CD4-positive, alpha-beta T cell treated with Interleukin-12 subunit alpha and Interleukin-12 subunit beta, for 1 hour (primary cell): ENCODE measurements around the gene PPEF2.
A peak's percentile ranks its signal among the peaks of the same experiment; 100 is the strongest.

Experiments used
- DNase-seq: peaks from one replicate; pipeline ENCODE4 v3.0.0-alpha.2; 2020

The PPEF2 gene

DNA sequence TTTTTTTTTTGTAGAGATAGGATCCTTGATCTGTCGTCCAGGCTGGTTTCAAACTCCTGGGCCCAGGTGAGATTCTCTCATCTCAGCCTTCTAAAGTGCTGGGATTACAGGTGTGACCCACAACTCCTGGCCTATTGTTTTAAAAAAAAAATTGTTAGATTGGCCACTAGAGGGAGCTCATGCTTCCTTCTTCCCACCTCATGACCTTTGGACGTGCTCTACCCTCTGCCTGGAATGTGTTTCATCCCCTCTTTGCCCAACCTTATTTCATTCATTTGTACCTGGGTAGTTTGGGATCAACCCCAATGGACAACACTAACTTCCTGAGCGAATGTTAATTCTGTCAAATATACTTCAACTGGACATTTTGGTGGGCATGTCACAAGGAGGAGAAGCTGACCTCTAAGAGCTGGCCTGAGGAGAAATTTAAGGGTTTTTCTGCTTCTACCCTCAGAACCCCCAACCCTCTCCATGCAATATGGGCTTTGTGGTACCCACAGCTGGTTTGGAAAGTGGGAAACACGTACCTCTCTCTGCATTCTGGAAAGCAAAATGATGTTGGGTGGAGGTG is 6.4 kb downstream of the PPEF2 start:
- DNase-seq: peak; percentile 41

DNA sequence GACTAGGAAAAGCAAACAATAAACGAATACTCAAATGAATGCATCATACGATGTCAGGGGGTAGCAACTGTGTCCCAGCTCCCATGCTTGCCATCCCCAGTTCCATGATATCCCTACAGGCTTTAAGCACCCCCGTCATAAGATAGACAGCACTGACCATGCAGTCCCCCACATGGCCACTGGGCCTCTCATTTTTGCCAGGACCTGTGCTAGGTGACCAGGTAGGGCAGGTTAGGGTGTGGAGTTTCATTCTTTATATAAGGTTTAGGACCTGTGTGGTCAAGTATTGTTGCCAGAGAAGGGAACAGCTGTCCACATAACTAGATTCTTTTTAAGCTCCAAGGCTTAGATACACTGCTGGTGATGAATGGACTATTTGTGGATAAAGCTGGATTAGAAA is 9.7 kb downstream of the PPEF2 start:
- DNase-seq: no peak

DNA sequence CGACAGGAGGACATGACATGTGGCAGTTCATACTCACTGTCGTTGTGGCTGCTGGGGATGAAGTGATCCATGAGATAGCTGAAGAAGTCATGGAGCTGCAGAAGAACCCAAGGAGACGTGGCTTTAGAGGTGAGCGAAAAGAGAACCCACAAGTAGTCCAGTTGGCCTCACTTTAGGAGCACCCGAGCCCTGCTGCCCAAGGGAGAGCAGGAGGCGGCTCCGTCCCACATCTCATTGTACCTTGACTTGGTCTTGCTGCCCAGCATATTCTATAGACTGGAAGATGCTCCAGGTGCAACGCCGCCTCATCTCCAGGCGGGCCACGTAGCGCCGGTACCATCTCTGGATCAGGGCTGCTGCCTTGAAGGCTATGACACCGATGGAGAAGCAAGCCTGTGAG is 10.6 kb downstream of the PPEF2 start:
- DNase-seq: no peak

DNA sequence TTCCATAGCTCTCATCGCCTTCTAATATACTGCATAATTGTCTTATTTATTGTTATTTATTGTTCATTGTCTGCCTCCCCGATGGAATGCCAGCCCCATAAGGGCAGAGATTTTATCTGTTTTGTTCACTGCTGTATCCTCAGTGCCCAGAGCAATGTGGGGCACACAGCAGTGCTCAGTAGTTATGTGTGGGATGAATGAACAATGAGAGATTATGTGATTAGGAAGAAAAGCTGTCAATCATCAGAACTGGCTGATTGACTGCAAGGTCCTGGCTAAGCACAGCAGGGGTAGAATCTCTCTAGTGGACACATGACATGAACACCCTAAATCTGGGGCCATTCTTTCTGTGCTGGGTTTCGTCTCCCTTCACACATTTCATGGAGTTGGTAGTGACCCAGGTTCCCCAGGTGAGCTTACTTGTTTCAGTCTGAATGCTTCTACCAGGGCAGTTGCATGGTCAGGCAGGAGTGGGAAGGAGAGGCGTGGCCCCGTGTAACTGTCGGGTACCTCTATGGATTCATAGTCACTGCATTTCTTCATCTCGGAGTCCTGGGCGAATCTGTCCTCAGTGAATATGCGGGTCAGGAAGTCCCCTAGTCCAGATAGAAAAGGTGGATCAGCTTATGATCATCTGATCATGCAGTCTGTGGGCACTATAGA is 12.6 kb downstream of the PPEF2 start:
- no peak for DNase-seq

DNA sequence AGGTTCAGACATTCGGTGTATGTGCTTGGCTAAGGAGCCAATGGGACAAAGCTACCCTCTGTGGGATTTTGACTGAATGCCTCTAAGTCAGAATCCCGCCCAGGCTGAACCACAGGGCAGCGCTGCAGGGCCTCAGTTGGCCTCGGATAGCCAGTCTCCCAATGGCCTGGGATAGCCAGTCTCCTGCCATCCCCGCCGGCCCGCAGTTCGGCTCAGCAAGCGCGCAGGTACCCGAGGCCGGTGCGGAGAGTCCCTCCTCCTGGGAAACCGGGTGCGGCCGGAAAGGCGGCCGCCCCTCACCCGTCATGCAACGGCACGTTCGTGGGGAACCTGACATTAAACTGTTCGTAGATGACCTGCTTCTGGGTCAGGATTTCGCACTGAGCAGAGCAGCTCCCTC is 16.1 kb downstream of the PPEF2 start:
- no peak for DNase-seq

DNA sequence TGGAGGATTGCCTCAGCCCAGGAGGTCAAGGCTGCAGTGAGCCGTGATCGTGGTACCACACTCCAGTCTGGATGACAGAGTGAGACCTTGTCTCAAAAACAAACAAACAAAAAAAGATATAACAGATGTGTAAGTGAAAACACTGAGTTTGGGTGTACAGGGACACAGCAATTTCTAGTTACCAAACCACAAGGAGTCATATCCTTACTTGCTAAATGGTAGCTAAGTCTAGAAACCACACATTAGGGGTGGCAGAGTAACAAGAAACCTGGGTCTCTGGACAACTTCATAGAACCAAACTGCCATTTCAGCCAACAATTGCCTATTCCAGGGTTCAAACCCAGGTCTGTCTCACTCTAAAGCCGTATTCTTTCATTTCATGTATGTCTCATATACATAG is 20.8 kb downstream of the PPEF2 start:
- no peak for DNase-seq

DNA sequence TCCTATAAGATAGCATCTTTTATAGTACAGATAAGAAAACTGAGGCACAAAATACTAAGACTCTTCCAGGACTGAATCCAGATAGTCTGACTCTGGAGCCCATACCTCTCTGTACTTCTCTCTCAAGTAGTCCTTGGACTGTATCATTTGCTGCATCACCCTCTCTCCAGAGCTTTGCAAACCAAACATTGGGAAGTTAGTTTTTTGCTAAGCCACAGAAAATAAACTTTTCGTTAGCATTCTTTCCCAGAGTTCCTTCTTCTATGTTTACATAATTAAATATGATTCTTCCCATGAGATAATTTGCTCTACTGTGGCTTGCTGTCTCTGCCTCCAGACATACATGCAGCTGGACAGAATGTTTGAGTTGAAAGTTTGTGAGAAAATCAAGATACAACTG is 22.0 kb downstream of the PPEF2 start:
- DNase-seq: no peak

DNA sequence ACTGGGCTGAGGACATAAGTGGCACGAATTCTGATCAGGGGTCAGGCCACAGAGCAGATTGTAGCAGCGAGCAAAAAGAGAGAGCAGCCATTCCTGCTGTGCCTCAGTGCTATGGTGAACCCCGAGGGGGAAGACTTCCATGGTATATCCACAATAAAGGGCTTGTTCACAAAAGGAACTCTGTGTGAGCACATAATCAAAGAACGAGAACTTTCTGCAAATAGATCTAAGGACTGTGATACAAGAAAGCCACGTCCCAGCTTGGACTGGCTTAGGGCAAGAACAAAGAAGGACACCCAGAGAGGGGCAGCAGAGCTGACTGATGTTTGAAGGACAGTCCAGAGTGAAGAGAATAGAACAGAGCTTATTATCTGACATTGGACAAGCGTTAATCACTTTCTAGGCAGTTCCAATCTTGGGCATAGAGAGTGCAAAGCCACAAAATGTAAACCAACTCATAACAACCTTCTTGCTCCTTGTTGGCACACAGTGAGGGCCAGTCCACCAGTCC is 24.0 kb downstream of the PPEF2 start:
- DNase-seq: no peak

DNA sequence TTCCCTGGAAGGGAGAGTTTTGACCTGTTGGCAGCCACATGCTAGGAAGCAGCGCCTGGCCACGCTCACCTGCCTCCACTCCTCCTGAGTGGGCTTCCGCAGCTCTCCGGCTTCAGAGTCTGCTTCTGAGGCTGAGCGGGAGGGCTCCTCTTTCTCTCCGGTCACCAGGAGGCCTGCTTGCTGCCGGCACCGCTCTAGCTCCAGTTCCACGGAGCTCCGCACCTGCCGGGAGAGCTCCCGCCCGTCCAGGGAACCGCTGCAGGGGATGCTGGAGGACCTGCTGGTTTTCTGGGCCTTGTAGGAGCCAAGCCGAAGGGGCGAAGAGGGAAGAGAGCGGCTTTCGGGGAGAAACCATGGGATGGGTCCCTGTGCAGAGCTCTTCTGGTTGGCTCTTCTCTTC is 26.0 kb downstream of the PPEF2 start:
- no peak for DNase-seq

DNA sequence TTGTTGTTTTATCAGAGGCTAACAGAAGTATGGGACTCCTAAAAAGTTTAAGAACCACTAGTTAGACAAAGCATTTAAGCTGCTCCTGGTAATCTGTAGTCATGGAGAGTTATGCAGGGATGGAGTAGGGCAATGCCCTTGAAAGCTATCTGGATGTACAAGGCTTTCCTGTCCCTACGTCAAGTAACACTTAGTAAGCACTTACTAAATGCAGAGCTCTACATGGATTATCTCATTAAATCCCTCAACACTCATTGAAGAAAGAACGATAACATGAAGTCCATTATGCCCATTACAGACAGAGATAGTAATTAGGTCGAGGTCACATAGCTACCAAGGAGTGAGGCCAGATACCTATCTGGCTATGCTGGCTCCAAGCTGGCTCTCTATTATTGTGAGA is 33.2 kb downstream of the PPEF2 start:
- DNase-seq: no peak

DNA sequence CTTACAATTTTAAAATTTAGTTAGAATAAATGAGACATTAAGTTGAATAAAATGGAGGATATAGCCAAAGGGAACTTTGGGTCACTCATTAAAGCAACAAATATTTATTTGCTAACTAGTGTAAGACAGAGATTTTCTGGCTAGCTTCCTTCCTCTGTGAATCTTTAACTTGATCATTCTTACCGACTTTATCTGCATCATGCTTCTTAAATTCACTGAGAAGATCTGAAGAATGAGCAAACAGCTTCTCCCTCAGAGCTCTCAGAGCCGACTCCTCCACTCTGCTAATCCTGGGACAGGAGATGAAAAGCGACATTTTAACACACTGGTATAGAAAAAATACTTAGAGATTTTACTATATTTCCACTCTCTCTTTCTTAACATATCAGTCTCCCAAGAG is 35.1 kb downstream of the PPEF2 start:
- DNase-seq: no peak

DNA sequence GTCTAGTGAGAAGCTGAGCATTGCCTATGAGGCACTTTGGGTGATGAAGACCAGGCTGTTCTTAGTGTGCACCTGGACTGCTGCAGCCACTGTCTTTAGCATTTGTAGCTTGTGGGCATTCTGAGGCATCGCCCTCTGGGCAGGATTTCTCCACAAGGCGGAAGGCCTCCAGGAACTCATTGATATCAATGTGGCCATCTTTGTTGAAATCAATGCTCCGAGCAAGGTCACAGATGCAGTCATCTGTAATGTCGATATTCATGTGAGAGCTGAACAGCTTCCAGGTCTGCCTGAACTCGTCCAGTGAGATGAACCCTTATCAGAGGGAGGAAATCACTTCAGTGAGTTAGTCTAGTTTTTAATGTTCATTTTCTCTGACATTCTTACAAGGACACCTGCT is 41.6 kb downstream of the PPEF2 start:
- DNase-seq: no peak

DNA sequence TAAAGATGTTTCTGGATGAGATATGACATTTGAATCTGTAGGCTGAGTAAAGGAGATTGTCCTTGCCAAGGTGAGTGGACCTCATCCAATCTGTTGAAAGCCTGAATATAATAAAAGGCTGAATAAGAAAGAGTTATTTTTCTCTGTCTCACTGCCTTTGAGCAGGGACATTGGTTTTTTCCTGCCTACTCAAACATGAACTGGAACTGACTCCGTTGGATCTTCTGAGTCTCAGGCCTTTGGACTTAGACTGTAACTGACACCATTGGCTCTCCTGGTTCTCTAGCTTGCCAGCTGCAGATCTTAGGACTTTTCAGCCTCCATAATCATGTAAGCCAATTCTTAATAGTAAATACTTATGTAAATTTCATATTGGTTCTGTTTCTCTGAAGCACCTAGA is 43.5 kb downstream of the PPEF2 start:
- DNase-seq: no peak

DNA sequence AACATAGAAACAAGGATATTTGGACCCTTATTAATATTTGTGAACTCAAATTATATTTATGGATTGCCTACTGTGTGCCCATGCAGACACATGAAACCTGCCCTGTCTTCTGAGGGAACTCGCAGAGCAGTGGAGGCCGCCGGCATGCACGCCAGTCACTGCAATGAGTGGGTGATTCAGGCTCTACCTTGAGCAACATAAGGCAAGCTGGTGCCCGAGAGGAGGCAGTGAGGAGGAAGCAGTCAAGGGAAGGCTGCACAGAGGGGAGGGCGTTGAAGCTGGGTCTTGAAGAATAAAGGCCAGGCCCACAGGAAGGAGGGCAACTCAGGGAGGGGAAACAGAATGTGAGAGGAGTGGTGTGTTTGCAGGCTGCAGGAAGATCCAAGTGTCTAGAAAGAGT is 52.8 kb downstream of the PPEF2 start:
- no peak for DNase-seq

DNA sequence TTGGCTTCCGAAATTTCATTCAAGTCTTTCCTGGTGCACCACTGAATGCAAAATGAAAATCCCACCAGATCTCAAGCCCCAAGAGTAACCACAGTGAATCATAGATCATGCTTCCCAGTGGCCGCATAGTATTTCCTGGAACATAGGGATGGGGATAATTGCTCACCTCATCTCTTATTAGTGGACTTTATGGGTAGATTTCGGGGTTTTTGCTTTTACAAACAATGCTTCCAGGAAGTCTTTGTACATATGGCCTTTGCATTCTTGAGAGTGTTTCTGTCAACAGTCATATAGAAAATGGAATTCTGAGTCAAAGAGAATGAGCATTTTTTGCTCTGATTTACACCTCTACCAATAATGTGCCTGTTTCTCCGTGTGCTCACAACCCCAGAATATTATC is 53.4 kb downstream of the PPEF2 start:
- no peak for DNase-seq

DNA sequence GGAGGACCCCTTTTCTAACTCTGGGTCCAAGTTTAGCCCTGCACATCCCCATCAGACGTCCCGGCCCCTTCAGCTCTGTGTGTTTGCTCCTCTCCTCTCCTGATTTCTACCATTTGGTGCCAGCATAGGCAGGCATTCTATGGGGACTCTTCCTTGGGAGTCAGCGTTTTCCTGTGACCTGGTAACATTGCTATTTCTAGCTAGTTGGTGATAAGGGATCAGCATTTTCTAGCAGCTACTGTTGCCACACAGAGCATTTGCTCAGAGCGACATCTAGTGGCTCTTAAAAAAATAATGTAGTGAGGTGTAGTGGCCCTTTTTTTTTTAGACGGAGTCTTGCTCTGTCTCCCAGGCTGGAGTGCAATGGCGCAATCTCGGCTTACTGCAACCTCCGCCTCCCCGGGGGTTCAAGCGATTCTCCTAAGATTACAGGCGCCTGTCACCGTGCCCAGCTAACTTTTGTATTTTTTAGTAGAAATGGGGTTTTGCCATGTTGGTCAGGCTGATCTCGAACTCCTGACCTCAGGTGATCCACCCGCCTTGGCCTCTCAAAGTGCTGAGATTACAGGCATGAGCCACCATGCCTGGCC is 54.0 kb downstream of the PPEF2 start:
- DNase-seq: peak; percentile 55

DNA sequence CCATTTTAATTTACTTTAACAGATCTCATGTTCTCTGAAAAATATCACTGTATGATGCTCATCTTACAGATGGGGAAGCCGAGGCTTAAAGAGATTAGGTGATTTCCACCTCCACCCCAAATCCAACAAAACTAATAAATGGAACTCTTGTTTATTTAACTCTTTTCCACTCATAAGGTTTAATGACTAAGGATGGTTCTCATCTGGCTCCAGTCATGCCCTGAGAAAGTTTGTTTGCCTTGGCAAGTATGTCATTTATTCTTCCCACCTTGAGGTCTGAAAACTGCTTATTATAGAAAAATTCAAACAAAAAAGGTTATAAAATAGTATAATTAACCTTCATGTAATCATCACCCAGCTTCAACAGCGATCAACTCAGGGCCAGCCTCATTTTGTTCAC is 56.3 kb downstream of the PPEF2 start:
- DNase-seq: no peak

DNA sequence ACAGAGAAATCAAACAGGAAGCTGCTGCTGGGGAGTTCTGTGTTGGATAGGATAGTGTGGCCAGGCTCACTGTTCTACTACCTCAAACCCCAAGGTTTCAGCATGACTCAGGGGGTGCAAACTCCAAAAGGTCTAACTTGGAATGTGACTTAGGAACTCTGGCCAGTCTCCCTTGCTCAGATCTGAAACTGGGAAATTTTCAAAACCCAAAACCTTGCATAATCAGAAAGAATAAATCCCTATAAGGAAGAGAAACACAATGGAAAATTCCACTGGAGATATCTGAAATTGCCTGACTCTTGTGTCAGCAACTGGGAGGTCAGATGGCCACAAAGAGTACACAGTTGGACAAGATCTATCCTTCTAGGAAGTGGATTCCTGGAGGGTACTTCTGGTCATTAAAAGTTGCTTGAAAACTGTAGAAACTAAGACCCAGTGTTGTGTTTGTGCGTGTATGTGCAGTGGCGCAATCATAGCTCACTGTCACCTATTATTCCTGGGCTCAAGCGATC is 58.0 kb downstream of the PPEF2 start:
- no peak for DNase-seq

DNA sequence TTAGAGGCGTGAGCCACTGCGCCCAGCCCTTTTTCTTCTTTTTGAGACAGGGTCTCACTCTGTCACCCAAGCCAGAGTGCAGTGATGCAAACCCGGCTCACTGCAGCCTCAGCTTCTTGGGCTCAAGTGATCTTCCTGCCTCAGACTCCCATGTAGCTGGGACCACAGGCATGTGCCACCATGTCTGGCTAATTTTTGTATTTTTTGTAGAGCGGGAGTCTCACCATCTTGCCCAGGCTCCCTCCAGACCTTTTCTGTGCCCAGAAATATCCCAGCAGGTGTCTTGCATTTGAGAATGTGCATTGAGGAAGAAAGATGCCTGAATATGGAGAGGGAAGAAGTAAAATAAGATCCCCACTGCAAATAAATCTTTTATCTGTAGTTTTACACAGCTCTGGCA is 58.7 kb downstream of the PPEF2 start:
- no peak for DNase-seq

DNA sequence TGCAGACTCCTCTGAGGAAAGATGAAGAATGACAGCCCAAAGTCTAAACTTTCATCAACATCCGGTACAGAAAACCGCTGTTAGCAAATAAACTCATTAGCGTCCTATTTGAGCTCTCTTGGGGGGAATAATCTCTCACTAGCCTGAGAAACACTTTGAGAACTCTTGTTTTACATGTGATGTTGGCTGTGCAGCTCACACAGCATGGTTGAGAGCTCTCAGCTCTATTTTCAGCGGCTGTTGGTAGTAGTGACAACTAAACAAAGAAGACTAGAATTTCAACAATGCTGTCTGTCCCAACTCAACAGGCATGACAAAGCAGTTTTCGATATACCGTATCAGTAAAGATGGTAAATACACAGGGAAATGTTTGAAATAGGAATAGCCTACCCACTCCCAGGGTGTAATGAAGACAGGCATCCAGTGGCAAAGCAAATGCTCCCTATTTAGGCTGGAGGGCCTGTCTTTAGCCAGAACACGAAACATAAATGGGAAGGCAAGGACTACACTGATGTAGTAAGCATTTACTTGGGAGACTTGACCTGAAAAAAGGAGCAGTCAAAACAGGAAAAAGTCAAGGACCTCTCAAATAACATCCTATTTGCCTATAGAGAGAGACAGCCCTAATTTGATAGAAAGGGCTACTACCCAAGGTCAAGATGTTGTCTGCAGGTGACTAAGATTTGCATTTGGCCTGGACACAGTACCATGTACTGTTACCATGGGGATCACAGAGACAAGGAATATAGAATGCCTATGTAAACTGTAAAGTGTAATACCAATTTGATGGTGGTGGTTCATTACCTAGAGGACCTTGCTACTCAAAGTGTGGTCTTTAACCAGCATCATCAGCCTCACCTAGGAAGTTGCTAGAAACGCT is 60.4 kb downstream of the PPEF2 start:
- no peak for DNase-seq

DNA sequence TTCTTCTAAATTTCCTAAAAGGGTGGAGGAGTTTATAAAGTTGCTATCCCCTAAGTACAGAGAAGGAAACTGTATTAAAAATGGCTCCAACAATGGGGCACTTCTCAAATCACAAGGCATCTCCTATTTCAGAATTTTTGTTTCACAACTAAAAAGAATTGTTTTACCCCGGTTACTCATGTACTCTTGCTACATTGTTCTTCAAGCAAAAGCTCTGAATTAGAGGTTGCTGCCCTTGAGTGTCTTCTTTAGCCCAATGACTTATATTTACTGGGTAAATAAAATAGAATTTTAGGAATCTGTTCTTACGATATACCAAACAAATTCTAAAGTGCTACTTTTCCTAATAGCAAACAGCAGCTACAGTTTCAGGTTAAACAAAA is 67.5 kb downstream of the PPEF2 start:
- no peak for DNase-seq

DNA sequence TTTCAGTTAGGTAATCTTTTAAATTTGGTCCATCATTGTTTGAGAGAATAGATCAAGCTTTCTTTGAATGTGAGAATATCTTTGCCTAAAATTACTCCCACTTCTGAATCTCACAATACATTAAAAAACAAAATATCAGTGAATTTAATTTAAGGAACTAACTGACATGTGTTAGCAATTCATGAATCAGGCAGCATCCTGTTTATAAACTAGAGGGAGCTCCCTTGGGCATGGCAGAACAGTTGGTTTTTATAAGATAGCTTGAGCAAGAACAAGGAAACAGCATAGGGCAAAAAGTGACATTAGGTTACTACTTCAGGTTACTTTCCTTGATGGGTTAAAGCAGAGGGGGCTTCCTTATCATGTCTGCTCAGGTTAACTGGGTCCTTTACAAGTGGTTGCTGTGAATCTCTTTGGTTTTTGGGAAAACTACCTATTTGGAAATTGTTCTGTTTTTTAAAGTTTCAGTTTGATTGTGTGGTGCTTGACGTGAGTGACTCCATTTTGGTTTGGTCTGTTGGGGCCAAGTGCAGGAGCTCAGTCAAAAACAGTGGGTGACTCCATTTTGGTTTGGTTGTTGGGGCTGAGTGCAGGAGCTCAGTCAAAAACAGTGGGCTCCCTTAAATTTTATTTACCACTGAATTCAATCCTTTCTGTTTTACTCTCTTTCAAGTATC is 68.0 kb downstream of the PPEF2 start:
- DNase-seq: no peak

DNA sequence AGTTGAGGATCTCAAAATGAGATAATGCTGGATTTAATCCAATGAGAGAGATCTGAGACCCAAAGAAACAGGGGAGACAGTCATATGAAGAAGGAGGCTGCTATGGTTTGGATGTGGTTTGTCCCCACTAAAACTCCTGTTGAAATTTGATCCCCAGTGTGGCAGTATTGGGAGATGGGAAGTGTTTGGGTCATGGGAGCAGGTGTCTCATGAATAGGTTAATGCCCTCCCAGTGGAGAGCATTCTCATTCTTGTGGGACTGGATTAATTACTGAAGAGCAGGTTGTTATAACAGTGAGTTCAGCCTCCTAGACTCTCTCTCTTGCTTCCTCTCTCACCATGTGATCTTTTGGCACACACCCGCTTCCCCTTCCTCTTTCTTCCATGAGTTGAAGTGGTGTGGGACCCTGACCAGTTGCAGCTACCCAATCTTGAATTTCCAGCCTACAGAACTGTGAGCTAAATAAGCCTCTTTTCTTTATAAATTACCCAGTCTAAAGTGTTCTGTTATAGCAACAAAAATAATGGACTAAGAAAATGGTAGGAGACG is 70.3 kb downstream of the PPEF2 start:
- no peak for DNase-seq
